Measurements from ENCODE around the gene BUB1. TPM values are rescaled to one million over a fixed set of nuclear protein-coding genes. Genes with fewer than 3 reads are reported as not detected.

The BUB1 gene
- total RNA-seq, 4 donors from 2014 or later: 1.3 to 15.1 (median 4.0) TPM

- Histone ChIP-seq H3K9me3 (no peaks in the 10 kb centered on the region), H3K27ac (peak overlapping the region in 2 of 4 donors; percentile 88 to 89), H3K4me3 (no peak overlapping the region), H3K36me3 (no peaks in the 10 kb centered on the region), H3K27me3 (no peaks in the 10 kb centered on the region), H3K4me1 (peaks cover 0 to 31% (median 15%) of the 10 kb centered on the region in 4 donors)
- intact Hi-C loops (cut with DNase I; ENCODE audit: low total_unique reads): no loop called here
- 29 to 33% methylated on average over 9 of the region's 9 CpGs for WGBS, 2 donors (ENCODE audit: low coverage in 1 of 2)
- TF ChIP-seq, protein P1, sequence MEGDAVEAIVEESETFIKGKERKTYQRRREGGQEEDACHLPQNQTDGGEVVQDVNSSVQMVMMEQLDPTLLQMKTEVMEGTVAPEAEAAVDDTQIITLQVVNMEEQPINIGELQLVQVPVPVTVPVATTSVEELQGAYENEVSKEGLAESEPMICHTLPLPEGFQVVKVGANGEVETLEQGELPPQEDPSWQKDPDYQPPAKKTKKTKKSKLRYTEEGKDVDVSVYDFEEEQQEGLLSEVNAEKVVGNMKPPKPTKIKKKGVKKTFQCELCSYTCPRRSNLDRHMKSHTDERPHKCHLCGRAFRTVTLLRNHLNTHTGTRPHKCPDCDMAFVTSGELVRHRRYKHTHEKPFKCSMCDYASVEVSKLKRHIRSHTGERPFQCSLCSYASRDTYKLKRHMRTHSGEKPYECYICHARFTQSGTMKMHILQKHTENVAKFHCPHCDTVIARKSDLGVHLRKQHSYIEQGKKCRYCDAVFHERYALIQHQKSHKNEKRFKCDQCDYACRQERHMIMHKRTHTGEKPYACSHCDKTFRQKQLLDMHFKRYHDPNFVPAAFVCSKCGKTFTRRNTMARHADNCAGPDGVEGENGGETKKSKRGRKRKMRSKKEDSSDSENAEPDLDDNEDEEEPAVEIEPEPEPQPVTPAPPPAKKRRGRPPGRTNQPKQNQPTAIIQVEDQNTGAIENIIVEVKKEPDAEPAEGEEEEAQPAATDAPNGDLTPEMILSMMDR (IDR thresholded peaks at IDR 0.05): no peak
- no peak for TF ChIP-seq POLR2AphosphoS5 (IDR thresholded peaks at IDR 0.05)
- TF ChIP-seq POLR2A (IDR thresholded peaks at IDR 0.05): no peak
- TF ChIP-seq EP300 (IDR thresholded peaks at IDR 0.05; ENCODE audit: low read depth): no peak
- in situ Hi-C loops (cut with MboI; ENCODE audit: low pct_ligation_motif_present in 1 of 4, low pct_unique_long_range_greater_than_20kb in 1 of 4, low sequenced_read_pairs in 3 of 4): no loop called here
- no peak for DNase-seq
These were observed 1.5 kb upstream of the BUB1 start for GRCh38 chr2:110679337-110679707.

- Histone ChIP-seq H3K27me3 (no peaks in the 10 kb centered on the region), H3K9me3 (no peaks in the 10 kb centered on the region), H3K27ac (peak overlapping the region; percentile 88 to 89 (median 89)), H3K36me3 (no peaks in the 10 kb centered on the region), H3K4me3 (peak overlapping the region; percentile 61 to 71 (median 68)), H3K4me1 (peaks cover 0 to 31% (median 15%) of the 10 kb centered on the region in 4 donors)
- in situ Hi-C loops (cut with MboI; ENCODE audit: low pct_ligation_motif_present in 1 of 4, low pct_unique_long_range_greater_than_20kb in 1 of 4, low sequenced_read_pairs in 3 of 4): no loop called here
- intact Hi-C loops (cut with DNase I; ENCODE audit: low total_unique reads): no loop called here
- no peak for TF ChIP-seq POLR2AphosphoS5 (IDR thresholded peaks at IDR 0.05)
- TF ChIP-seq POLR2A (IDR thresholded peaks at IDR 0.05): no peak
- TF ChIP-seq EP300 (IDR thresholded peaks at IDR 0.05; ENCODE audit: low read depth): no peak
- TF ChIP-seq, protein P1 (IDR thresholded peaks at IDR 0.05): no peak
- peak; percentile 18 for DNase-seq
- WGBS, 2 donors (ENCODE audit: low coverage in 1 of 2): 0 to 1% methylated on average over 1 to 28 of the region's 28 CpGs
These were observed 834 bp upstream of the BUB1 start for GRCh38 chr2:110678457-110679336.

DNA sequence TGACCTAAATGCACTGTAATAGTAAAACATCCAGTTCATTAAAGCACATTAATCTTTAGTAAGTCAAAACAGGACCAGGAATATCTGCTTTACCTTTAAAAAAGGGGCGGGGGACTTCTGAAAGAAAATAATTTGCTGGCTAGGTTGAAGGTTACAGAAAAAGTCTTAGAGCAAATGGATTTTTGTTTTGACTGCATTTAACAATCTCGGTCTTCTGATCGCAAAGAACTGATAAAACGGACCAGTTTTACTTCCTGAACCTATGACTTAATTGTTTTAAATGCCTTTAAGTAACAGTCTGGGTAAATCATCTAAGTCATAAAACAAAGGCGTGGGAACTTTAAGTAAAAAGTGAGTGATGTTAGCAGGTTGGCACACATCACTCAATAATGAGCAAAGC is 783 bp downstream of the BUB1 start:
- H3K9me3 ChIP-seq: no peaks in the 10 kb centered on the region
- TF ChIP-seq POLR2AphosphoS5 (IDR thresholded peaks at IDR 0.05) (no peak), EP300 (IDR thresholded peaks at IDR 0.05; ENCODE audit: low read depth) (no peak), POLR2A (IDR thresholded peaks at IDR 0.05) (no peak)
- TF ChIP-seq, protein P1 (IDR thresholded peaks at IDR 0.05): no peak
- 3% methylated on average over 5 of the region's 5 CpGs for WGBS, 2 donors (ENCODE audit: low coverage in 1 of 2)
- H3K36me3 ChIP-seq: no peaks in the 10 kb centered on the region
- H3K4me3 ChIP-seq: peak overlapping the region in 2 of 4 donors; percentile 65 to 71
- peak overlapping the region in 1 of 4 donors; percentile 88 for H3K27ac ChIP-seq
- H3K27me3 ChIP-seq: no peaks in the 10 kb centered on the region
- intact Hi-C loops (cut with DNase I; ENCODE audit: low total_unique reads) (no loop called here), in situ Hi-C loops (cut with MboI; ENCODE audit: low pct_ligation_motif_present in 1 of 4, low pct_unique_long_range_greater_than_20kb in 1 of 4, low sequenced_read_pairs in 3 of 4) (no loop called here)
- DNase-seq: no peak
- peaks cover 0 to 31% (median 15%) of the 10 kb centered on the region in 4 donors for H3K4me1 ChIP-seq

DNA sequence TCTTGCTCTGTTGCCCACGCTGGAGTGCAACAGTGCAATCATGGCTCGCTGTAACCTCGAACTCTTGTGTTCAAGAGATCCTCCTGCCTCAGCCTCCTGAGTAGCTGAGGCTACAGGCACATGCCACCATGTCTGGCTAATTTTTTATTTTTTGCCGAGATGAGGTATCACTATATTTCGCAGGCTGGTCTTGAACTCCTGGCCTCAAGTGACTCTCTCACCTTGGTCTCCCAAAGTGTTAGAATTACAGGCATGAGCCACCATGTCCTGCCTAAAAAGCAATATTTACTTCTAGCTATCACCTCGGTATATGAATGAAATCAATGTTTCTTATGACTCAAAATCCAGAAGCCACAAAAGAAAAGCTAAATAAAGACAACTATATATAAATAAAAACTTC is 2.2 kb downstream of the BUB1 start:
- Histone ChIP-seq H3K4me3 (no peak overlapping the region), H3K27me3 (no peaks in the 10 kb centered on the region), H3K27ac (no peak overlapping the region), H3K4me1 (peaks cover 0 to 31% (median 15%) of the 10 kb centered on the region in 4 donors), H3K9me3 (no peaks in the 10 kb centered on the region), H3K36me3 (no peaks in the 10 kb centered on the region)
- TF ChIP-seq, protein P1 (IDR thresholded peaks at IDR 0.05): no peak
- TF ChIP-seq EP300 (IDR thresholded peaks at IDR 0.05; ENCODE audit: low read depth) (no peak), POLR2AphosphoS5 (IDR thresholded peaks at IDR 0.05) (no peak), POLR2A (IDR thresholded peaks at IDR 0.05) (no peak)
- in situ Hi-C loops (cut with MboI; ENCODE audit: low pct_ligation_motif_present in 1 of 4, low pct_unique_long_range_greater_than_20kb in 1 of 4, low sequenced_read_pairs in 3 of 4) (no loop called here), intact Hi-C loops (cut with DNase I; ENCODE audit: low total_unique reads) (no loop called here)
- 75 to 83% methylated on average over 4 to 6 of the region's 6 CpGs for WGBS, 2 donors (ENCODE audit: low coverage in 1 of 2)
- DNase-seq: no peak
